Anterior cingulate cortex (tissue), 58 donors: Measurements from ENCODE around the gene PTPRN2.

Experiments used
- DNase-seq, 58 donors: peaks; one replicate each; lab custom pipeline; 2025; lab: John Stamatoyannopoulos, UW

The PTPRN2 gene

DNA sequence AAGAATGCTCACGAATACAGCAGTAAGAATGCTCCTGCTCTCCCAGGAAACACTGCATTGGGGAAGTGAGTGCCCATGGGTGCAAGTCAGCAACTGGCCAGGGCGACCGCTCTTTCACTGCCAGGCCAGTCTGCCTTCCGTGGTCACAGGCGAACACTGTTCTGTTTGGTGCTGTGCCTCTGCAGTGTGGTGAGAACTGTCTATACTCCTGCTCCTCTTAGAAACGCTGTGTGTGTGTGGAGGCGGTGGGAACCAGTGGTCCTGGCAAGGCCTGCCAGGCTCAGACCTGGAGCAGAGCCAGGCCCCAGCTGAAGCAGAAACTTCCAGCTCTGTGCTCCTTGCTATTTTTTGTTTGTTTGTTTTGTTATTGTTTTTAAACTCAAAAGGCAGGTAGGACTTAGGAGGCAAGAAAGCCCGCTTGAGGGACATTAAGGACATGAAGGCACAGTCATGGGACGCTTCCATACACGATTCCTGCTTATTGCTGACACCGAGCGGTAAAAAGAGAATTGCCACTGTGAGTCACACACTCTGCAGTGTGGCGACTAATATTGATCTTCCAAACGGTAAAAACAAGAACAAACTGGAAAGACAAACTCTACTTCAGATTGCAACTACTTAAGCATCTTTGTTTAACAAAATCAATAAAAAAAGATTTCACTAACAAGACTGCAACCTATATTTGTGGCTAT lies 820.0 kb downstream of the PTPRN2 start:
- DNase-seq, result peak in 3 of 58 donors; percentile 3 to 8 (median 8)

DNA sequence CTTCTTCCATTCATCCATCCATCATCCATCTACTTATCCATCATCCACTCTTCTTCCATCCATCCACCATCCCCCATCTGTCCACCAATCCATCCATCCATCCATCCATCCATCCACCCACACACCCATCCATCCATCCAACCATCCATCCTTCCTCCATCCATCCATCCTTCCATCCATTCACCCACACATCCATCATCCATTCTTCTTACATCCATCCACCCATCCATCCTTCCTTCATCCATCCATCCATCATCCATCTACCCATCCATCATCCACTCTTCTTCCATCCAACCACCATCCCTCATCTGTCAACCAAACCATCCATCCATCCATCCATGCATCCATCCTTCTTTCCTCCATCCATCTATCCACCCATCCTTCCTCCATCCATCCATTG lies 821.5 kb downstream of the PTPRN2 start:
- no peak for DNase-seq

DNA sequence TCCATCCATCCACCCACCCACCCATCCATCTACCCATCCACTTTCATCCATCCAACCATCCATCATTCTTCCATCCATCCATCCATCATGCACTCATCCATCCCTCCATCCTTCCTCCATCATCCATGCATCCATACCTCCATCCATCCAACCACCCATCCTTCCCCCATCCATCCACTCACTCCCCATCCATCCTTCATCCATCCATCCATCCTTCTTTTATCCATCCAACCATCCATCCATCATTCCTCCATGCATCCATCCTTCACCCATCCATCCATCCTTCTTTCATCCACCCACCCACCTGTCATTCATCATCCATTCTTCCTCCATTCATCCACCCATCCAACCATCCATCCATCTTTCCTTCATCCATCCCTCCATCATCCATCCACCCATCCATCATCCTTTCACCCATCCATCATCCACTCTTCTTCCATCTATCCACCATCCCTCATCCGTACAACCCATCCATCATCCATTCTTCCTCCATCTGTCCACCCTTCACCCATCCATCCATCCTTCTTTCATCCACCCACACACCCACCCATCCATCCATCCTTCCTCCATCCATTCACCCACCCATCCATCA lies 822.6 kb downstream of the PTPRN2 start:
- DNase-seq, result no peak

DNA sequence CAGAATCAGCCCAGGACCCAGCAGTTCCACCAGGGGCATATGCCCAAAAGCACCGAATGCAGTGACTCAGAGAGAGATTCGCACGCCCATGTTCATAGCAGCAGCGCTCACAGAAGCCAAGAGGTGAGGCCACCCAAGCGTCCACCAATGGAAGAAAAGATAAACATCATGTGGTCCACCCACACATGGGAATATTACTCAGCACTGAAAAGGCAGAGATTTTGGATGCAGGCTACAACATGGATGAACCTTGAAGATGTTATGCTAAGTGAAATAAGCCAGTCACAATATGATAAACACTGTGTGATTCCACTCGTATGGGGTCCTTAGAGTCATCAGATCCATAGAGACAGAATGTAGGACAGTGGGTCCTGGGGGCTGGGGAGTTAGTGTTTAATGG lies 823.4 kb downstream of the PTPRN2 start:
- DNase-seq, result no peak

DNA sequence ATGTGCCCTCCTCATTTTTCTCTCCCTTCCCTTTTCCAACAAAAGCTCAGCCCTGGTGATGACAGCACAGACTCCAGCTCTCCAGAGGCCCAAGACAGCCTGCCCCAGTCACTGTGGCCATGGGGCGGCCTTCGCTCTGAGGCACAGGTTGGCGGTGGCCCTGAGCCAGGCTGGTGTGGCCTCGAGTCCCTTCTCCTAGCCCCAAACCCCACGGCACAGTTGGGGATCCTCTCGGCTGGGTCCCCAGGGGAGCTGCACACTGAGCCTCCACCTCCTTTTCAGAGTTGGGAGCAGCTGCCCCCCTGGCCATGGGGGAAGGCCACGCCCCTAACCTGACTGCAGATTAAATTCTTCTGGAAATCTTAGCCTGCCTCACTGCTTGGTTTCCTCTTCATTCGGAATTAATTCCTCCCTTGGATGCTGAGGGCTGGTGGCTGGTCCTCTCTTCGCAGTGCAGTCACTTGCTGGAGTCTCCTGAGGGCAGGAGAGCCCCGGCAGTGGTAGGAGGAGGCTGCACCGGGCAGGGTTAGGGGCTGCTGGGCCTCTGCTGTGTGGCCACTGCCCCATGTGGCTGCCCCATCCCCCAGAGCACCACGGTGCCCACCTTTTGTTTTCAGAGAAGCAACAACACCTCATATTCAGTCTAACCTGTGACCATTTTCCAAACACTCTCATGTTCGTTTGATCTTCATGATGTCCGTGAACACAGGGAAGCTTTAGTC lies 824.2 kb downstream of the PTPRN2 start:
- DNase-seq, result no peak

DNA sequence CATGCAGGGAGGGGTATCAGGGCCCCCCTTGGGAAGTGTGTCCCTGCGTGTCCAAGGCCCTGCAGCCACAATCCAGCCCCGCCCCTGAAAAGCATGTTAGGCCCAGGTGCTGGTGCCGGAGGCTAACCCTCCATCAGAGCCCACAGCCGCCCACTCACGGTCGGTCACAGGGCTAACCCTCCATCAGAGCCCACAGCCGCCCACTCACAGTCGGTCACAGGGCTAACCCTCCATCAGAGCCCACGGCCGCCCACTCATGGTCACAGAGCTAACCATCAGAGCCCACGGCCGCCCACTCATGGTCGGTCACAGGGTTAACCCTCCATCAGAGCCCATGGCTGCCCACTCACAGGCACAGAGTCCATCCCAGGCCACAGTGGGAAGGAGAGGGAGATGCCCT lies 824.8 kb downstream of the PTPRN2 start:
- DNase-seq, result no peak

DNA sequence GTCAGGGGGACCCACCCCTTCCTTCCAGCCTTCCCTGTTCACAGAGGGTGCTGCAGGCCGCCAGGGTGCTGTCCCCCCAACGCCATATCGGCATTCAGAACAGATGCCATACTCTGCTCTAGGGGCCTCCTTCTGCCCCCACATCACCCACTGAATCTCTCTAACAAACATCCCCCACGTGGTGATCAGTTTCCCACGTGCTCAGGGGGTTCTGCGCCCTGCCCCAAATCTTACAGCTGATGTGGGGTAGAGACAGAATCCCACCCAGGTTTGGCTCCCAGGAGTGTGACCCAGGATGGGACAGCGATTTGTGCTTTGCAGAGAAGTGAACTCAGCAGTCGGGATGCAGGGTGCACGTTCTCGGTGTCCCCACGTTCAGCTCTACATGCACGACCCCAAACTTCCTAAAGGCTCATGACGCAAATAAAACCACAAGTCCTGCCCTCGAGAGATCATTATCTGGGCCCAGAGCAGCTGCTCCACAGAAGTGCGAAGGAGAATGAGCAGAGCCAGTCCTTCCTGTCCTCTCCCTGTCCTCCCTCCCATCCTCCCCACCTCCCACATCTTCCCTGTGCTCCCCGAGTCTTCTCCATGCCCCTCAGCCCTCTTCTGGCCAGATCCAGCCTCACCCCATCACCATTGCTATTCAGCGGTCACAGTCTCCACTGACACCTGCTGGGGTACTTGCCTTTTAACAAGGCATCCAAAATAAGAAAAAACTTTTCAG lies 827.5 kb downstream of the PTPRN2 start:
- no peak for DNase-seq

DNA sequence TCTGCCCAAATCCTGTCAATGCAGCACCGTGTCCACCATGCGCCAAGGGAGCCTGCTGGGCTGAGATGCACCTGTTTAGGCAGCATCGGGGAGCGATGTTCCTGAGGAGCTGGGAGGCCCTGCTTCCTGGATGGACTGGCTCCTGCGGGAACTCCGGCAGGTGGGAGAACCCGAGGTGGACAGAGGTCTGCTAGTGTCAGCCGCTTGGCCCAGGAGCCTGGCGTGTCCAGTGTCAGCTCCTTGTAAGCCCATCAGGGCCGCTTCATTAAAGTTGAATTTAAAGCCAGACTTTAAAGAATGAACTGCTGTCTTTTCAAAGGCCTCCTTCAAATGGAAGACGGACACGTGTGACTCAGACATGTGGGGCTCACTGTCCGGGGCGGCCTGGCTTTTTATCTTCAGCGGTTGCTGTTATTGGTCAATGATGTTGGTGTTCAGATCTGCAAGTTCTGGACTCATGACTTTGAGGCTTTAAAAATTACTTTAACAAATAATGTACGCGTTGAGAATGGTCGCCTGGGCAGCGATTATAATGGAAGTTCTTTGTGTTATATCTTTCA lies 828.3 kb downstream of the PTPRN2 start:
- DNase-seq, result no peak

DNA sequence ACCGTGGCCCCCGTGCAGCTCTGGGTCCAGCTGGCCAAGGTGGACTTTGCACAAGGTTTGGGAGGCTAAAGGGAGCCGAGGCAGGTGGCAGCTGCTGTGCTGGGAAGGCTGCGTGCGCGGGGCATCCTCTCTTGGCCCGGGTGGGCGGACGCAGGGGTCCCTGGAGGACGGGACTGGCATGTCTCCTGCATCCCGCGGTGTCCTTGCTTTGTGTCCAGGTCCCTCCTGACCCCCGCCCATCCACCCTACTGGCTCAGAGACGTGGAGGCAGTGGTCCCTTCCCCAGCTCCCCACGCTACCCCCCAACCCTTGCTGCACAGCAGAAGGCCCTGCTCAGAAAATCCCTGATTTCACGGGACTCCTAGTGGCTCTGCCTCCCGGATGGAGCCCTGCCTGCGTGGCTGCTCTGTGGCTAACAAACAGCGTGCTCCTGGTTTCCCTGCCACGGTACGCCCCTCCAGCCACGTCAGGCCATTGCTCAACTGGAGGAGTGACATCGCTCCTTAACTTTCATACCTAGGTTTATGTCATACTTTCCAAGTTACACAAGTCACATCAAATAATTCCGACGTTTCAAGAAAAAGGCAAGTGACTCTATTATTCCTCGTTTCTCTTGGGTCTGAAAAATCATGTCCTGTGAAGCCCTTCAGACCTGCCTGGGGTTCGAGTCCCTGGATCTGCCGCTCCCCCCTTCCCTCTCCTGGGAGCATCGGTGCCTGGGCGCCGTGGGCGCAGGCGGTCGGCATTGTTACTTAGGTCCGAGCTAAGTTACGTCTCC lies 829.0 kb downstream of the PTPRN2 start:
- DNase-seq, result no peak

DNA sequence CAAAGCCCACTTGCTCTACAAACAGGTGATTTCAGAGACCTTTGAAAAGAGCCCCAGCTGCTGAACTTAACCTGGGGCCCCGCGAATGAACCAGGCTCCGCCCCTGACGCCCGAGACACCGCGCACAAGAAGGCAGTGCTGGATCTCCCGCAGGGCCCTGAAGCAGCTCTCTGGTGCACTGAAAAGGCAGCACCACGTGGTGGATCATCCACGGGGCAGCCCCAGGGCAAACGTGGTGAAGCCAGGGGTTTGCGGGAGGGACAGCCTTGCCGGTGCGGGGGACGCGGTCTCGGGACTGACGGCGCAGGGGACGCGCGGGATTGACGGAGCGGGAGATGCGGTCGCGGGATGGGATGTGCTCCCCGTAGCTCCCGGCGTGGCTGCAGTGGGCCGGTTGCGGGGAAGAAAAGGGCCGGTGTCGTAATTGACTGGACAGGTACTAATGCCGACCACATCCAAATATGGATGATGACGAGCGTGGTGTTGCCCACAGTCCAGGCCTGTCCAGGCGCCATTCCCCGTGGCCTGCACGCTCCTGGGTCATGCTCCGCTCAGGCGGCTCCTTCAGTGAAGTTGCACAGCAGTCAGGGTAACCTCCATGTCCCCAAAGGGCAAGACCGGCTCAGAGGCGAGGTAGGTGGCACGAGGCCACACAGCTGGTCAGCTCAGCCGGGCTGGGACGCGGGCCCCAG lies 829.7 kb downstream of the PTPRN2 start:
- no peak for DNase-seq

DNA sequence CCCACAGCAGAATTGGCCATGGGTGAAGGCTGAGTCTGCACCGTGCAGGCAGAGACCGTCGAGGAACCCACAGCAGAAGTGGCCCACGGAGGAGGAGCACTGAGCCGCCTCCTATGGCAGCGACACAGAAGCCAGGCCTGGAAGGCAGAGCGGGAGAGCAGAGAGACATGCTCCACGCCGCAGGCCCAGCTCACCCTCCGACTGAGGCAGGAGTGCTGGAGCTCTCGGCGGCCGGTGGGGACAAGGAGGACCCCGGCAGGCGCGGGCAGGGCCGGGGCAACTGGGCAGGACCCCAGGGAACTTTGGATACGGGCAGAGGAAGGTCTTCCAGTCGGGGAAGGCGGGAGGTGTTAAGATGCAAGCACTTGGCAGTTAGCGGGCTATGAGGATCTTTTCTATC lies 830.4 kb downstream of the PTPRN2 start:
- no peak for DNase-seq

DNA sequence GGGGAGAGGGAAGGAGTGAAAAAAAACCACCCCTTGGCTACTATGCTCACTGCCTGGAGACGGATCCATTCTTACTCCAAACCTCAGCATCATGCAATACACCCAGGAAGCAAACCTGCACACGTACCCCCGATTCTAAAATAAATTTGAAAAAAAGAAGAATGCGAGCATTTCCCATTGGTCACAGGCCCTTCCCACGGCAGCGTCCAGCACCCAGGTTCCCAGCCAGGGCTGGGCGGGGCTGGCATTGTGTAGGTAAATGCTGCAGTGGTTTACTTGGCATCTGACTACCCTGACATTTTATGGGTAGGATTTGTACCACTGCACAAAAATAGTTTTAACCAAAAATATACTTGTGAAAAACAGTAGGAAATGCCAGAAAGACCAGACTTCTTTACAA lies 831.9 kb downstream of the PTPRN2 start:
- DNase-seq, result no peak

DNA sequence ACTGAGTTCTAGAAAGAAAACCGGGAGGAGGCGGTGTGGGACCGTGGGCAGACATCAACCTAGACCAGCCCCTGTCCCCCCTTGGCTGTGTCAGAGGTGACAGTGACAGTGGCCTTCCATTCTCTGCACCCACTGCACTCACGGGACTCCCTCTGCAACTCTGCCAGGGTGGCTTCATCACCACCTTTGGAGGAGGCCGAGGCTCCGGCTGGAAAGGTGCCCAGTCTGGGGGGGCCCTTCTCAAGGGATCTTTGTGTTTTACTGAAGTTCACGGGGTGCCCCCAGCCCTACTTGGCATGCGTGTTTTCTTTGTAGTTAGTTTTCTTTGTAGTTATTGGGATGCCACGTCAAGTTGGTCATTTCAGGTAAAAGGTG lies 833.2 kb downstream of the PTPRN2 start:
- no peak for DNase-seq

DNA sequence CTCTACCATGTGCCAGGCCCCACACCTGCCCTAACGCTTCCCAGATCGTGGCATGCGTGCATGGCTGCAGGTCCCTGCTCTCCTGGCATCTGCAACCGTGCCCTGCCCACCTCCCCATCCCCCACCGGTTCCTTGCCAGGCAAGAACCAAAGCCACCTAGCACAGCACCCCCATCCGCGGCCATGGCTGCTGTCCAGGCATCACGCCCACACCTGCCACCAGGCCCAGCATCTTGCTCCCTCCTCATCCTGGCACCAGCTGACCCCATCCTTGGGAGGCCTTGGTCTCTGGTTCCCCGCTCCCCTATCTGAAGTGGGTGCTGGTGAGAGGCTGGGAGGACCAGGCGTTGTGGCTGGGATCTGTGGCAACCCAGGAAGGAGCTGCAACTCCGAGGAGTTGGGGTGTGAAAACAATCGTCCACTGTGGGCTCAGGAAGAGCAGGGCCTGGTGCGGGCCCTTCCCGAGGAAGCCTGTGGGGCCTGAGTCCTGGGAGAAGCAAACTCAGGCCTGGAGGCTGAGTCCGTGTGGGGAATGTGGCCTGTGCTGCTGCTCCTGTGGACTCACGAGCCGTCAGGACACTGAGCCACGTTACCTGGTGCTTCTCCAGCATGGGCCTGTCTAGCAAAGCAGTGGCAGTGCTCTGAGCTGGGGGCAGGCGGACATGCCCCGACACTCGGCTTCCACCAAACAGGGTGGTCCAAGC lies 833.8 kb downstream of the PTPRN2 start:
- DNase-seq, result no peak

DNA sequence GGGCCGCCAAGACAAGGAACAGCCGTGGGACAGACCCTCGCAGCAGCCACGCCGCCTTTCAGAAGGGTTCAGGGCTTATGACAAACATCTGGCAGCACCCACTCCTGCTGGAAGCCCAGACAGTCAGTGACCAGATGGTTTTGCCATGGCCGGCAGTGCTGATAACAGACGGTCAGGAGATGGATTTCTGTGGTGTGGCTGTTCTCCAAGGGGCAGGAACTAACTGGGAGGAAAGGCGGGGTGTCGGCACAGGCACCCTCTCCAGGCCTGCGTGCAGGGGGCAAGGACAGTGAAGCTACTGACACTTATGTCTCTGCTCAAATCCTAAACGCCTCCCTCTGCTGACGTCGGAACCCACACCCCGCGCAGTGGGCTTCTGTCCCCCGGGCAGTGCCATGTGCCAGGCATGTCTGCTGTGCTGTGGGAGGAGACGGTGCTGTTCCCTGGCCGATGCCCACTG lies 834.8 kb downstream of the PTPRN2 start:
- DNase-seq, result no peak

DNA sequence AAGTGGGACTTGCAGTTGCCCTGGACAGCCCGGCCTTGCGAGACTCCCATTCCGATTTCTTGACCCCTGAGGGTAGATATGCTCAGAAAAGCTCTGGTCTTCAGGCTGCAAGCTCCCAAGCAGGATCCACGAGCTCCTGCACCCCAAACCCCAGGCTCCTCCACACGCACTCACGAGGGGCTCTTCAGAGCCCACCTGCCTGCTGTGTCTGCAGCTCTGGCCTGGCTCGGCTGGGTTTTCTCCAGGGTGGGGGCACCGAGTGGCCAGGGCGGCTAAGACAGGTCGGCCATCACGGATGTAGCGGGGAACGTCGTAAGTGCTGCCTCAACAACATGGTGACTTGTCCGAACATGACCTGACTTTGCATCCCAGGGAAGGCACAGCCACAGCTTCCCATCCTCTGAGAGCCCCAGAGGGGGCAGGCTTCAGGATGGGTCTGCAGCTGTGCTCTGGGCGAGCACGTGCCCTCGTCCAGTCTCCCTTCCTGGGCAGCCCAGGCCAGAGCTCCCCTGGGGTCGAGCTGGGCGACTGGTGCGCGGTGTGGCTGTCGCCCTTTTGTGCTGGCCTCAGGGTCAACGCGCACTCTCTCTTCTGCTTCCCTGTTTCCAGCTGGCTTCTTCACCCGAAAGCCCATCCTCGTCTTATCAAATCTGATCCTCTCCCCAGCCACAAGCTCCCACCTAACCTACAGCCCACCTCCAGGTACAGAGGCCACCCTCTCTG lies 835.5 kb downstream of the PTPRN2 start:
- no peak for DNase-seq

DNA sequence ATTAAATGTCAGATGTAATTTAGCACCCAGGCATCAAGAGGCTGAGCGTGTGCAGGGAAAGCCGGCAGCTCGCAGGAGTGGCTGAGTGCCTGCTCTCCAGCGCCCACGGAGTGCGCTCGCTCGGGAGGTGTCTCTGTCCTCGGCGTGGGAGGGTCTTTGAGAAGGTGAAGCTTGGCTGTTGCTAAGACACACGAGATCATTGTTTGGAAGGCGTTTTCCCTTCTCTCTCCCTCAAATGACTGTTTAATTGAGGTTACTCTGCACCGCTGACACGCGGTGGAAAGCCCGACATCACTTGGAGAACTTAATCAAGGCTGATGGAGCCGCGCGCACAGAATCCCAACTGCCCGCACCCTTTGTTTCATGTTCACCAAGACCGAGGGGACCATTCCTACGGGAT lies 836.2 kb downstream of the PTPRN2 start:
- DNase-seq, result peak in 9 of 58 donors; percentile 2 to 61 (median 14)

DNA sequence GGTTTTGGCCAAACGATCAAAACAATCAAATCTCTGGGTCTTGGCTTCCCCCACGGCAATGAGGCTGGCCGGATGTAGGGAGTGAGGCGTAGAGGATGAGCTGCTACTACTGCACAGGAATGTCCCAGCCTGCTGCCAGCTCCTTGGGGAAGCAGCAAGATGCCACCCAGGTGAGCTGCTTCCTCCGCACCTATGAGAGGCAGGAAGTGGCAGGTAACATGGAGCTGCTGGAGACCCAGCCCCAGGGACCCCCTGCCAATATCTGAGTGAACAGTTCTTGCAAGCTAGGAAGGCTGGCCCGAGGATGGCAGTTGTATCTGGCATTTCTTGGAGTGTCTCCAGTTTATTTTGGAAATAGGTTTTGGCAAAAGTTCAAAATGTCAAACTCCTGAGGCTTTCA lies 837.3 kb downstream of the PTPRN2 start:
- no peak for DNase-seq
